ENCODE results near the gene PXN.
A peak's percentile ranks its signal among the peaks of the same experiment; 100 is the strongest.

DNA sequence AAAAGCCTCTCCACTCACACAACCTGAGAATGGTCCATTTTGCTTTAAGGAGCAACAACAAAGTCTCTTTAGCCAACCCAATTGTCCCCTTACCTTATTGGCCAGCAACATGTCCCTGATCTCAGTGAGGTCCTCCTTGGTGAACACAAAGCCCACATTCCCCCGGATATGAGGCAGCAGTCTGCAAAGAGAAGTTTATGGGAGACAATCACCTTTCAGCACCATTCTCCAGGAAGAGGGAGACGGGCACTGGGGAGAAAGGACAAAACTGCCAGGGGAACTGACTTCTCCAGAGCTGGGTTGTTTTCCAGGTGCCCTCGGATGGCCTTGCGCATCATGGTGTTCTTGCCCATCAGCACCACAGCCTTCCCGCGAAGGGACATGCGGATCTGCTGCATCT, 66.5 kb downstream of the PXN start:
- TF ChIP-seq, protein P1, sequence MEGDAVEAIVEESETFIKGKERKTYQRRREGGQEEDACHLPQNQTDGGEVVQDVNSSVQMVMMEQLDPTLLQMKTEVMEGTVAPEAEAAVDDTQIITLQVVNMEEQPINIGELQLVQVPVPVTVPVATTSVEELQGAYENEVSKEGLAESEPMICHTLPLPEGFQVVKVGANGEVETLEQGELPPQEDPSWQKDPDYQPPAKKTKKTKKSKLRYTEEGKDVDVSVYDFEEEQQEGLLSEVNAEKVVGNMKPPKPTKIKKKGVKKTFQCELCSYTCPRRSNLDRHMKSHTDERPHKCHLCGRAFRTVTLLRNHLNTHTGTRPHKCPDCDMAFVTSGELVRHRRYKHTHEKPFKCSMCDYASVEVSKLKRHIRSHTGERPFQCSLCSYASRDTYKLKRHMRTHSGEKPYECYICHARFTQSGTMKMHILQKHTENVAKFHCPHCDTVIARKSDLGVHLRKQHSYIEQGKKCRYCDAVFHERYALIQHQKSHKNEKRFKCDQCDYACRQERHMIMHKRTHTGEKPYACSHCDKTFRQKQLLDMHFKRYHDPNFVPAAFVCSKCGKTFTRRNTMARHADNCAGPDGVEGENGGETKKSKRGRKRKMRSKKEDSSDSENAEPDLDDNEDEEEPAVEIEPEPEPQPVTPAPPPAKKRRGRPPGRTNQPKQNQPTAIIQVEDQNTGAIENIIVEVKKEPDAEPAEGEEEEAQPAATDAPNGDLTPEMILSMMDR (IDR thresholded peaks at IDR 0.05 in 2 of 3, conservative IDR thresholded peaks at IDR 0.05 in 1 of 3; ENCODE audit: control insufficient read depth in 2 of 3, extremely low read depth in 1 of 3, insufficient read depth in 1 of 3, low read depth in 3 of 3, low read length in 3 of 3), result no peak
- no peak for TF ChIP-seq ZNF24 (IDR thresholded peaks at IDR 0.05)
- TF ChIP-seq, protein P2, sequence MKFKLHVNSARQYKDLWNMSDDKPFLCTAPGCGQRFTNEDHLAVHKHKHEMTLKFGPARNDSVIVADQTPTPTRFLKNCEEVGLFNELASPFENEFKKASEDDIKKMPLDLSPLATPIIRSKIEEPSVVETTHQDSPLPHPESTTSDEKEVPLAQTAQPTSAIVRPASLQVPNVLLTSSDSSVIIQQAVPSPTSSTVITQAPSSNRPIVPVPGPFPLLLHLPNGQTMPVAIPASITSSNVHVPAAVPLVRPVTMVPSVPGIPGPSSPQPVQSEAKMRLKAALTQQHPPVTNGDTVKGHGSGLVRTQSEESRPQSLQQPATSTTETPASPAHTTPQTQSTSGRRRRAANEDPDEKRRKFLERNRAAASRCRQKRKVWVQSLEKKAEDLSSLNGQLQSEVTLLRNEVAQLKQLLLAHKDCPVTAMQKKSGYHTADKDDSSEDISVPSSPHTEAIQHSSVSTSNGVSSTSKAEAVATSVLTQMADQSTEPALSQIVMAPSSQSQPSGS (IDR thresholded peaks at IDR 0.05; ENCODE audit: low read length), result no peak
- TF ChIP-seq, protein P3, sequence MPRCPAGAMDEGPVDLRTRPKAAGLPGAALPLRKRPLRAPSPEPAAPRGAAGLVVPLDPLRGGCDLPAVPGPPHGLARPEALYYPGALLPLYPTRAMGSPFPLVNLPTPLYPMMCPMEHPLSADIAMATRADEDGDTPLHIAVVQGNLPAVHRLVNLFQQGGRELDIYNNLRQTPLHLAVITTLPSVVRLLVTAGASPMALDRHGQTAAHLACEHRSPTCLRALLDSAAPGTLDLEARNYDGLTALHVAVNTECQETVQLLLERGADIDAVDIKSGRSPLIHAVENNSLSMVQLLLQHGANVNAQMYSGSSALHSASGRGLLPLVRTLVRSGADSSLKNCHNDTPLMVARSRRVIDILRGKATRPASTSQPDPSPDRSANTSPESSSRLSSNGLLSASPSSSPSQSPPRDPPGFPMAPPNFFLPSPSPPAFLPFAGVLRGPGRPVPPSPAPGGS (IDR thresholded peaks at IDR 0.05; ENCODE audit: borderline replicate concordance, insufficient read depth, low read depth, low read length, poor library complexity, severe bottlenecking), result no peak
- peak; percentile 50; the same call in 1 of the 2 replicates for TF ChIP-seq POLR2AphosphoS5 (IDR thresholded peaks at IDR 0.05; ENCODE audit: low read length)
- no peak for TF ChIP-seq RBBP5 (conservative IDR thresholded peaks at IDR 0.05)
- no peak for TF ChIP-seq JUNB (IDR thresholded peaks at IDR 0.05)
- TF ChIP-seq, protein P4, sequence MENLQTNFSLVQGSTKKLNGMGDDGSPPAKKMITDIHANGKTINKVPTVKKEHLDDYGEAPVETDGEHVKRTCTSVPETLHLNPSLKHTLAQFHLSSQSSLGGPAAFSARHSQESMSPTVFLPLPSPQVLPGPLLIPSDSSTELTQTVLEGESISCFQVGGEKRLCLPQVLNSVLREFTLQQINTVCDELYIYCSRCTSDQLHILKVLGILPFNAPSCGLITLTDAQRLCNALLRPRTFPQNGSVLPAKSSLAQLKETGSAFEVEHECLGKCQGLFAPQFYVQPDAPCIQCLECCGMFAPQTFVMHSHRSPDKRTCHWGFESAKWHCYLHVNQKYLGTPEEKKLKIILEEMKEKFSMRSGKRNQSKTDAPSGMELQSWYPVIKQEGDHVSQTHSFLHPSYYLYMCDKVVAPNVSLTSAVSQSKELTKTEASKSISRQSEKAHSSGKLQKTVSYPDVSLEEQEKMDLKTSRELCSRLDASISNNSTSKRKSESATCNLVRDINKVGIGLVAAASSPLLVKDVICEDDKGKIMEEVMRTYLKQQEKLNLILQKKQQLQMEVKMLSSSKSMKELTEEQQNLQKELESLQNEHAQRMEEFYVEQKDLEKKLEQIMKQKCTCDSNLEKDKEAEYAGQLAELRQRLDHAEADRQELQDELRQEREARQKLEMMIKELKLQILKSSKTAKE (IDR thresholded peaks at IDR 0.05; ENCODE audit: low read depth, poor library complexity, severe bottlenecking), result no peak
- TF ChIP-seq ZZZ3 (IDR thresholded peaks at IDR 0.05; ENCODE audit: control insufficient read depth, insufficient read length, low read depth), result no peak
- TF ChIP-seq, protein P5, sequence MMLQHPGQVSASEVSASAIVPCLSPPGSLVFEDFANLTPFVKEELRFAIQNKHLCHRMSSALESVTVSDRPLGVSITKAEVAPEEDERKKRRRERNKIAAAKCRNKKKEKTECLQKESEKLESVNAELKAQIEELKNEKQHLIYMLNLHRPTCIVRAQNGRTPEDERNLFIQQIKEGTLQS (IDR thresholded peaks at IDR 0.05; ENCODE audit: borderline replicate concordance, extremely low read depth, low read depth, low read length), result no peak
- no peak for TF ChIP-seq SMC3 (IDR thresholded peaks at IDR 0.05; ENCODE audit: borderline replicate concordance, low read length)
- no peak for TF ChIP-seq EP300 (IDR thresholded peaks at IDR 0.05; ENCODE audit: borderline replicate concordance in 1 of 2, control insufficient read depth in 1 of 2, low read depth in 2 of 2, low read length in 2 of 2)
- no peak for TF ChIP-seq TAF1 (IDR thresholded peaks at IDR 0.05; ENCODE audit: borderline replicate concordance, low read depth, low read length)
- TF ChIP-seq, protein P6, sequence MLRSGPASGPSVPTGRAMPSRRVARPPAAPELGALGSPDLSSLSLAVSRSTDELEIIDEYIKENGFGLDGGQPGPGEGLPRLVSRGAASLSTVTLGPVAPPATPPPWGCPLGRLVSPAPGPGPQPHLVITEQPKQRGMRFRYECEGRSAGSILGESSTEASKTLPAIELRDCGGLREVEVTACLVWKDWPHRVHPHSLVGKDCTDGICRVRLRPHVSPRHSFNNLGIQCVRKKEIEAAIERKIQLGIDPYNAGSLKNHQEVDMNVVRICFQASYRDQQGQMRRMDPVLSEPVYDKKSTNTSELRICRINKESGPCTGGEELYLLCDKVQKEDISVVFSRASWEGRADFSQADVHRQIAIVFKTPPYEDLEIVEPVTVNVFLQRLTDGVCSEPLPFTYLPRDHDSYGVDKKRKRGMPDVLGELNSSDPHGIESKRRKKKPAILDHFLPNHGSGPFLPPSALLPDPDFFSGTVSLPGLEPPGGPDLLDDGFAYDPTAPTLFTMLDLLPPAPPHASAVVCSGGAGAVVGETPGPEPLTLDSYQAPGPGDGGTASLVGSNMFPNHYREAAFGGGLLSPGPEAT (IDR thresholded peaks at IDR 0.05; ENCODE audit: low read depth), result no peak
